RPMI8226 (cell line): ENCODE data around the gene COL4A1.

Experiments used
- DNase-seq: peaks from one replicate; pipeline ENCODE4 v3.0.0-alpha.2; 2015

Gene COL4A1

GRCh38 chr13:110308656-110309359 is 1.9 kb upstream of the COL4A1 start:
- DNase-seq = no peak

- DNase-seq = no peak
These were observed 1.1 kb upstream of the COL4A1 start for GRCh38 chr13:110307767-110308655.

- no peak for DNase-seq
These were observed 507 bp downstream of the COL4A1 start for GRCh38 chr13:110306340-110306959.

GRCh38 chr13:110305949-110306339 is 1.0 kb downstream of the COL4A1 start:
- no peak for DNase-seq

- no peak for DNase-seq
These were observed 1.4 kb downstream of the COL4A1 start for GRCh38 chr13:110305544-110305943.

GRCh38 chr13:110305001-110305400 is 2.0 kb downstream of the COL4A1 start:
- DNase-seq = no peak

- no peak for DNase-seq
These were observed 2.7 kb downstream of the COL4A1 start for GRCh38 chr13:110304256-110304655.

GRCh38 chr13:110303644-110304043 is 3.3 kb downstream of the COL4A1 start:
- no peak for DNase-seq

GRCh38 chr13:110302997-110303396 is 4.0 kb downstream of the COL4A1 start:
- no peak for DNase-seq

- DNase-seq = no peak
These were observed 5.1 kb downstream of the COL4A1 start for GRCh38 chr13:110301606-110302553.

- no peak for DNase-seq
These were observed 5.9 kb downstream of the COL4A1 start for GRCh38 chr13:110301083-110301482.

- no peak for DNase-seq
These were observed 6.7 kb downstream of the COL4A1 start for GRCh38 chr13:110300090-110300815.

GRCh38 chr13:110299283-110299840 is 7.6 kb downstream of the COL4A1 start:
- DNase-seq = no peak

GRCh38 chr13:110298505-110299282 is 8.3 kb downstream of the COL4A1 start:
- no peak for DNase-seq

GRCh38 chr13:110297766-110298504 is 9.0 kb downstream of the COL4A1 start:
- no peak for DNase-seq

GRCh38 chr13:110297011-110297410 is 9.9 kb downstream of the COL4A1 start:
- no peak for DNase-seq

GRCh38 chr13:110294622-110295021 is 12.3 kb downstream of the COL4A1 start:
- DNase-seq = no peak

- DNase-seq = no peak
These were observed 12.8 kb downstream of the COL4A1 start for GRCh38 chr13:110294146-110294545.

GRCh38 chr13:110293649-110294048 is 13.3 kb downstream of the COL4A1 start:
- DNase-seq = no peak

- no peak for DNase-seq
These were observed 13.9 kb downstream of the COL4A1 start for GRCh38 chr13:110293037-110293436.
